ENCODE measurements around the gene KRT7.

- no peak for TF ChIP-seq CTCF (IDR thresholded peaks at IDR 0.05)
- TF ChIP-seq POLR2A (IDR thresholded peaks at IDR 0.05) = no peak
- no peak for TF ChIP-seq EP300 (IDR thresholded peaks at IDR 0.05)
- no peak for TF ChIP-seq POLR2AphosphoS5 (IDR thresholded peaks at IDR 0.05)
Measured at GRCh38 chr12:52275686-52276085, 42.6 kb downstream of the KRT7 start.

Measured in suprapubic skin (tissue), 4 donors.